WTC11 (cell line): ENCODE data around the gene TMEM11.

Source experiments
- ARID4B ChIP-seq: sonication (generic); formaldehyde crosslinking; IDR thresholded peaks from 2 replicates; pipeline ENCODE4 v1.8.0; 2023; ENCODE audit warnings: missing genetic modification reagents, mild to moderate bottlenecking, borderline replicate concordance
- CREB1 ChIP-seq: sonication (generic); formaldehyde crosslinking; IDR thresholded peaks from 2 replicates; pipeline ENCODE4 v1.8.0; 2023; ENCODE audit warnings: mild to moderate bottlenecking, missing genetic modification reagents
- CTCF ChIP-seq: fragments of 200-600 bp; IDR thresholded peaks from 2 replicates; pipeline ENCODE4 v1.8.0; 2022; ENCODE audit warnings: antibody characterized with exemption
- ETV6 ChIP-seq: sonication (generic); formaldehyde crosslinking; IDR thresholded peaks from 2 replicates; pipeline ENCODE4 v1.8.1; 2022; ENCODE audit warnings: mild to moderate bottlenecking, missing genetic modification reagents
- FOXP1 ChIP-seq: sonication (generic); formaldehyde crosslinking; IDR thresholded peaks from 2 replicates; pipeline ENCODE4 v1.8.0; 2022; ENCODE audit warnings: missing genetic modification reagents, mild to moderate bottlenecking, moderate library complexity, borderline replicate concordance
- GRHL2 ChIP-seq: fragments of 250-450 bp; sonication (Bioruptor Pico); IDR thresholded peaks from 2 replicates; pipeline ENCODE4 v1.8.0; 2022; ENCODE audit warnings: mild to moderate bottlenecking, moderate library complexity; ENCODE audit not compliant: insufficient replicate concordance, severe bottlenecking
- JAZF1 ChIP-seq: fragments of 250-450 bp; sonication (Bioruptor Pico); IDR thresholded peaks from 2 replicates; pipeline ENCODE4 v1.9.0; 2021; ENCODE audit warnings: moderate library complexity, mild to moderate bottlenecking, inconsistent platforms
- MXD4 ChIP-seq: fragments of 250-450 bp; sonication (Bioruptor Pico); IDR thresholded peaks from 2 replicates; pipeline ENCODE4 v1.8.0; 2021; ENCODE audit warnings: mild to moderate bottlenecking, moderate library complexity, borderline replicate concordance
- NR3C1 ChIP-seq: sonication (generic); formaldehyde crosslinking; conservative IDR thresholded peaks from 2 replicates; pipeline ENCODE4 v1.8.1; 2023; ENCODE audit warnings: low read depth, mild to moderate bottlenecking, missing genetic modification reagents
- OVOL2 ChIP-seq: fragments of 250-450 bp; sonication (Bioruptor Pico); IDR thresholded peaks from 2 replicates; pipeline ENCODE4 v1.9.0; 2021; ENCODE audit warnings: mild to moderate bottlenecking, borderline replicate concordance
- PREB ChIP-seq: sonication (generic); formaldehyde crosslinking; IDR thresholded peaks from 2 replicates; pipeline ENCODE4 v1.8.1; 2022; ENCODE audit warnings: mild to moderate bottlenecking, missing genetic modification reagents, moderate library complexity, borderline replicate concordance
- ZBTB43 ChIP-seq: sonication (generic); formaldehyde crosslinking; IDR thresholded peaks from 2 replicates; pipeline ENCODE4 v1.8.1; 2023; ENCODE audit warnings: mild to moderate bottlenecking, missing genetic modification reagents
- ZNF396 ChIP-seq: fragments of 250-450 bp; sonication (Bioruptor Pico); IDR thresholded peaks from 2 replicates; pipeline ENCODE4 v1.8.0; 2021; ENCODE audit warnings: mild to moderate bottlenecking, moderate library complexity, borderline replicate concordance
- ZSCAN18 ChIP-seq: fragments of 250-450 bp; sonication (Bioruptor Pico); IDR thresholded peaks from 2 replicates; pipeline ENCODE4 v2.1.2; 2022; ENCODE audit warnings: mild to moderate bottlenecking, moderate library complexity

GRCh38 chr17:21252796-21253645, 39.1 kb upstream of the TMEM11 start, which contains the start of gene NATD1:
- TF ChIP-seq CTCF (no peak), ZBTB43 (CRISPR knock-in tag) (no peak), ZNF396 (no peak), PREB (CRISPR knock-in tag) (no peak), ETV6 (CRISPR knock-in tag) (no peak), ZSCAN18 (CRISPR knock-in tag) (no peak), MXD4 (CRISPR knock-in tag) (no peak), CREB1 (CRISPR knock-in tag) (no peak), GRHL2 (CRISPR knock-in tag) (no peak), OVOL2 (CRISPR knock-in tag) (no peak), ARID4B (CRISPR knock-in tag) (no peak), FOXP1 (CRISPR knock-in tag) (no peak), JAZF1 (no peak), NR3C1 (CRISPR knock-in tag) (no peak)
